ENCODE data around the gene KCNJ12.
"Not testable (repeated sequence)": the region's sequence is repeated elsewhere in the genome, so short reads cannot be mapped to it uniquely, and the experiment has no call there.

KCNJ12 gene

DNA sequence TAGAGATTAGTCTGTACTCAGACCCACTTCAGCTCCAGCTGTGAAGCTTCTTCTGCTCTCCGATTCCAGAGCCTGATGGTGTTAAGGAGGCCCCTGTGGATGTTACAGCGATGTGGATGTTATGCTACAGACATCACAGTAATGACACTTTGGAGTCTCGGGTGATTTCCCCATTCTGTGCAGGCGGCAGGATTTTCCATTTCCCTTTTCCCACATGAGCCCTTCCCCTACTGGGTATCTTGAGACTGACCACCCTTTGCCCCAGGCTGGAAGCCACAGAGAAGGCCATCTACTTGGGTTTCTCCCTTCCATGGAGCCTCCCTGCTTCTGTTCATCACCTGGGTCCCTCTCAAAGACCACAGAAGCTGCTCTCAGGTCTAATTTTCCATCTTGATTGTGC, 78.3 kb downstream of the KCNJ12 start:
- DNase-seq: no peak
- intact Hi-C loops (cut with DNase I): no loop called here

DNA sequence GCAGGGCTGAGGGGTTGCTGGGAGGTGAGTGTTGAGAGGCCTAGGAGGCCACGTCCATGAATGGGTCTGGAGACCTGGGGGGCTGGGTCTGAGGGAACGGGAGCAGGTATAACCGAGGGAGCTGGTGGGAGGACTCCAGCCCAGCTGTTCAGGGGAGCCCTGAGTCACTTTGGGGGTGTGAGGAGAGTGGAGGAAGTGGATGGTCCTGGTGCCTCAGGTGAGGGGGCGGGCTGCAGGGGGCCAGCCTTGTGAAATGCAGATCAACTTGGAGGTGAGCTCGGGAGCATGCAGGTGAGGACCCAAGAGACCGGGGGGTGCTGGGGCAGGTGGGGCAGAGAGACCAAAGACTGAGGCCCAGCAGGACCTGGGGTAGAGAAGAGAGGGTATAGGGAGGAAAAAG, 79.6 kb downstream of the KCNJ12 start:
- intact Hi-C loops (cut with DNase I): loop anchor here (2.0 kb wide), 1 partner anchor 55 kb away; no protein-coding TSS in a partner anchor
- no peak for DNase-seq

- intact Hi-C loops (cut with DNase I): loop anchor here (2.0 kb wide), 1 partner anchor 54 kb away; no protein-coding TSS in a partner anchor
- not testable (repeated sequence) for DNase-seq
Measured at GRCh38 chr17:21456449-21456848, 80.3 kb downstream of the KCNJ12 start.

- intact Hi-C loops (cut with DNase I): loop anchor here (2.0 kb wide), 1 partner anchor 53 kb away; no protein-coding TSS in a partner anchor
- DNase-seq: peak; percentile 64 to 93 (median 85)
Measured at GRCh38 chr17:21457051-21458026, 81.2 kb downstream of the KCNJ12 start.

- DNase-seq: no peak
- intact Hi-C loops (cut with DNase I): no loop called here
Measured at GRCh38 chr17:21458054-21458453, 81.9 kb downstream of the KCNJ12 start.

GRCh38 chr17:21459536-21459935, 83.4 kb downstream of the KCNJ12 start:
- peak in 1 of 42 donors; percentile 18 for DNase-seq
- intact Hi-C loops (cut with DNase I): no loop called here

GRCh38 chr17:21460358-21460757, 84.2 kb downstream of the KCNJ12 start:
- peak in 1 of 42 donors; percentile 36 for DNase-seq
- intact Hi-C loops (cut with DNase I): no loop called here

- peak in 1 of 42 donors; percentile 21 for DNase-seq
- intact Hi-C loops (cut with DNase I): no loop called here
Measured at GRCh38 chr17:21462237-21462636, 86.1 kb downstream of the KCNJ12 start.

- intact Hi-C loops (cut with DNase I): no loop called here
- DNase-seq: peak in 1 of 42 donors; percentile 17
Measured at GRCh38 chr17:21463204-21463661, 87.1 kb downstream of the KCNJ12 start.

- intact Hi-C loops (cut with DNase I): no loop called here
- peak in 14 of 42 donors; percentile 14 to 47 (median 28) for DNase-seq
Measured at GRCh38 chr17:21463779-21464407, 87.7 kb downstream of the KCNJ12 start.

- peak in 1 of 42 donors; percentile 35 for DNase-seq
- intact Hi-C loops (cut with DNase I): no loop called here
Measured at GRCh38 chr17:21464611-21465021, 88.5 kb downstream of the KCNJ12 start.

DNA sequence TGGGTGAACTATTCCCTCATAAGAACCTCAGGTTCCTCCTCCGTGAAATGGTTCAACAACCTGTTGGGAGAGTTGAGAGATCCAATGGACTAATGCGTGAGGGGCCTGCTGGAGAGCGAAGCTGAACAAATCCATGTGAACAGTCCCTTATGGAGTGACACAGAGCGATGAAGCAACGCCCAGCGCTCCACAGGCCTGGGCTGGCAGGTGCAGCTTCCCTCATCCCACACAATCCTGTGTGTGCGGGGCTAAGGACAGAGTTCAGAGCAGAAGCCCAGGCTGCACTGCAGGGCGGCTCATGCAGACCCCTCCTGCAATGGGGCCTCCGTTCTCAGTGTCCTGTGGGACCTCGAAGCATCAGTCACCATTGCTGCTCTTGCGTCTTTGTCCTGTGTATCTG, 90.4 kb downstream of the KCNJ12 start:
- peak in 1 of 42 donors; percentile 20 for DNase-seq
- intact Hi-C loops (cut with DNase I): no loop called here

- intact Hi-C loops (cut with DNase I): no loop called here
Measured at GRCh38 chr17:21467196-21467595, 91.0 kb downstream of the KCNJ12 start.

GRCh38 chr17:21467739-21468490, 91.8 kb downstream of the KCNJ12 start:
- intact Hi-C loops (cut with DNase I): no loop called here
- DNase-seq: peak in 2 of 42 donors; percentile 5 to 22

More at GRCh38 chr17:21467196-21467595, 91.0 kb downstream of the KCNJ12 start:
- peak in 1 of 42 donors; percentile 18 for DNase-seq
